ENCODE measurements around the gene TYMP. TPM values are rescaled to one million over a fixed set of nuclear protein-coding genes. Genes with fewer than 3 reads are reported as not detected.
A peak's percentile ranks its signal among the peaks of the same experiment; 100 is the strongest.

Gene TYMP
- total and polyA plus RNA-seq, 3 donors from 2014 or later = 12.5 to 25.9 (median 15.4) TPM

GRCh38 chr22:50532824-50533796, 3.3 kb upstream of the TYMP start:
- Histone ChIP-seq H3K4me3 (no peak overlapping the region), H3K9me3 (no peaks in the 10 kb centered on the region), H3K4me1 (peaks cover 14% of the 10 kb centered on the region), H3K27me3 (no peaks in the 10 kb centered on the region), H3K27ac (peak overlapping the region in 1 of 2 donors; percentile 64), H3K36me3 (ENCODE audit: low read depth, missing control alignments) (no peaks in the 10 kb centered on the region)
- no peak for TF ChIP-seq CTCF (IDR thresholded peaks at IDR 0.05)
- TF ChIP-seq POLR2A (IDR thresholded peaks at IDR 0.05) = no peak
- 76 to 77% methylated on average over 19 of the region's 19 CpGs for WGBS, 2 donors
- intact Hi-C loops (cut with DNase I; ENCODE audit: low total_unique reads) = no loop called here
- DNase-seq = no peak

- 0 to 3% methylated on average over 4 to 43 of the region's 56 CpGs for WGBS, 2 donors
- no peaks in the 10 kb centered on the region for H3K27me3 ChIP-seq
- H3K36me3 ChIP-seq (ENCODE audit: low read depth, missing control alignments) = no peaks in the 10 kb centered on the region
- peak overlapping the region; percentile 49 to 64 for H3K27ac ChIP-seq
- H3K4me3 ChIP-seq = peak overlapping the region; percentile 42 to 56
- H3K9me3 ChIP-seq = no peaks in the 10 kb centered on the region
- peaks cover 14% of the 10 kb centered on the region for H3K4me1 ChIP-seq
- intact Hi-C loops (cut with DNase I; ENCODE audit: low total_unique reads) = no loop called here
- DNase-seq = no peak
- TF ChIP-seq POLR2A (IDR thresholded peaks at IDR 0.05) (no peak), CTCF (IDR thresholded peaks at IDR 0.05) (no peak)
These were observed 2.3 kb upstream of the TYMP start for GRCh38 chr22:50531962-50532674.

GRCh38 chr22:50531546-50531961, 1.7 kb upstream of the TYMP start:
- WGBS, 2 donors = 0 to 2% methylated on average over 2 to 39 of the region's 44 CpGs
- intact Hi-C loops (cut with DNase I; ENCODE audit: low total_unique reads) = no loop called here
- H3K27me3 ChIP-seq = no peaks in the 10 kb centered on the region
- H3K4me3 ChIP-seq = peak overlapping the region; percentile 42 to 56
- TF ChIP-seq CTCF (IDR thresholded peaks at IDR 0.05) = no peak
- peaks cover 18% of the 10 kb centered on the region for H3K4me1 ChIP-seq
- H3K27ac ChIP-seq = peak overlapping the region; percentile 49 to 64
- H3K9me3 ChIP-seq = no peaks in the 10 kb centered on the region
- H3K36me3 ChIP-seq (ENCODE audit: low read depth, missing control alignments) = no peaks in the 10 kb centered on the region
- no peak for DNase-seq

GRCh38 chr22:50530877-50531545, 1.2 kb upstream of the TYMP start:
- no peaks in the 10 kb centered on the region for H3K9me3 ChIP-seq
- peaks cover 21% of the 10 kb centered on the region for H3K4me1 ChIP-seq
- H3K27ac ChIP-seq = peak overlapping the region; percentile 49 to 64
- 5 to 8% methylated on average over 2 to 50 of the region's 53 CpGs for WGBS, 2 donors
- H3K4me3 ChIP-seq = peak overlapping the region; percentile 42 to 56
- no peak for TF ChIP-seq CTCF (IDR thresholded peaks at IDR 0.05)
- TF ChIP-seq POLR2A (IDR thresholded peaks at IDR 0.05) = no peak
- no peaks in the 10 kb centered on the region for H3K27me3 ChIP-seq
- intact Hi-C loops (cut with DNase I; ENCODE audit: low total_unique reads) = no loop called here
- H3K36me3 ChIP-seq (ENCODE audit: low read depth, missing control alignments) = no peaks in the 10 kb centered on the region
- DNase-seq = peak; percentile 71

Data from testis (tissue), 3 donors.